Measurements from ENCODE around the gene CELA3B. TPM values are rescaled to one million over a fixed set of nuclear protein-coding genes. Genes with fewer than 3 reads are reported as not detected.

CELA3B gene
- total and polyA plus RNA-seq, 3 donors from 2014 or later: 0.34 to 0.63 TPM; not detected in 1

DNA sequence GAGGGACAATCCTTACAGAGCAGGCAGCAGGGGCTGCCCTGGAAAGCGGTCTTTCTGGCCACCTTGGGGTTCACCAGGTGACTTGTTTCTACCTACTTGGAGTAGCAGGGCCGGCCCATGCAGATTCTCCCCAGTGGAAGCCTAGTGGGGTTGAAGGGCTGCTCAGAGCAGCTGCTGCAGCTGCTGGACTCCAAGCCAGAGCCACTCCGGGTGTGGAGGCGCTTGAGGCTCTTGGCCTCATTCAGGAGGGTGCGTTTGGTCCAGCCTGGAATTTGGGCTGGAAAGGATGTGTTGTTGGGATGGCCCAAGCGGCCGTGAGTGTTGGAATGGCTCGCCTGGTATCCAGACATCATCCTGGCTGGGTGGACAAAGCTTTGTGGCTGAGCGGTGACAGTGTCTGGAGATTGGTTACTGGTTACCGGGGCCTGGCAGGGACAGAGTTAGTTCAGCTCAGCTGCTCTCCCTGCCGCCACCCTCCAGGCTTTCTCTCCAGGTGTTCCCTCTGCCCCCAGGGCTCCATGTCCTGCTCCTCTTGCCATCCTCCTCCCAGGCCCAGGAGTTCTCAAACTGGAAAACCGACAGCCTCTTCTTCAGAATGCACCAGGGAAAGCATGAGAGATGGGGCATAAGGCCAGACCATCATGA is 25.5 kb upstream of the CELA3B start:
- peaks cover 15% of the 10 kb centered on the region for H3K4me1 ChIP-seq
- intact Hi-C loops (cut with DNase I; ENCODE audit: low total_unique reads): loop anchor here (10.0 kb wide), 1 partner anchor 57 kb away; no protein-coding TSS in a partner anchor
- H3K36me3 ChIP-seq (ENCODE audit: low read depth, missing control alignments): no peaks in the 10 kb centered on the region
- H3K4me3 ChIP-seq: no peak overlapping the region
- H3K27ac ChIP-seq: no peak overlapping the region
- no peak for DNase-seq
- no peaks in the 10 kb centered on the region for H3K9me3 ChIP-seq
- 68 to 91% methylated on average over 5 to 12 of the region's 12 CpGs for WGBS, 2 donors
- no peak for TF ChIP-seq POLR2A (IDR thresholded peaks at IDR 0.05)
- TF ChIP-seq, protein P1, sequence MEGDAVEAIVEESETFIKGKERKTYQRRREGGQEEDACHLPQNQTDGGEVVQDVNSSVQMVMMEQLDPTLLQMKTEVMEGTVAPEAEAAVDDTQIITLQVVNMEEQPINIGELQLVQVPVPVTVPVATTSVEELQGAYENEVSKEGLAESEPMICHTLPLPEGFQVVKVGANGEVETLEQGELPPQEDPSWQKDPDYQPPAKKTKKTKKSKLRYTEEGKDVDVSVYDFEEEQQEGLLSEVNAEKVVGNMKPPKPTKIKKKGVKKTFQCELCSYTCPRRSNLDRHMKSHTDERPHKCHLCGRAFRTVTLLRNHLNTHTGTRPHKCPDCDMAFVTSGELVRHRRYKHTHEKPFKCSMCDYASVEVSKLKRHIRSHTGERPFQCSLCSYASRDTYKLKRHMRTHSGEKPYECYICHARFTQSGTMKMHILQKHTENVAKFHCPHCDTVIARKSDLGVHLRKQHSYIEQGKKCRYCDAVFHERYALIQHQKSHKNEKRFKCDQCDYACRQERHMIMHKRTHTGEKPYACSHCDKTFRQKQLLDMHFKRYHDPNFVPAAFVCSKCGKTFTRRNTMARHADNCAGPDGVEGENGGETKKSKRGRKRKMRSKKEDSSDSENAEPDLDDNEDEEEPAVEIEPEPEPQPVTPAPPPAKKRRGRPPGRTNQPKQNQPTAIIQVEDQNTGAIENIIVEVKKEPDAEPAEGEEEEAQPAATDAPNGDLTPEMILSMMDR (IDR thresholded peaks at IDR 0.05): no peak
- no peaks in the 10 kb centered on the region for H3K27me3 ChIP-seq

GRCh38 chr1:21952786-21953520 is 23.9 kb upstream of the CELA3B start:
- H3K4me1 ChIP-seq: peaks cover 21% of the 10 kb centered on the region
- no peak for DNase-seq
- TF ChIP-seq POLR2A (IDR thresholded peaks at IDR 0.05): no peak
- TF ChIP-seq, protein P1 (IDR thresholded peaks at IDR 0.05): no peak
- H3K36me3 ChIP-seq (ENCODE audit: low read depth, missing control alignments): no peaks in the 10 kb centered on the region
- intact Hi-C loops (cut with DNase I; ENCODE audit: low total_unique reads): loop anchor here (10.0 kb wide), 1 partner anchor 58 kb away; no protein-coding TSS in a partner anchor
- H3K9me3 ChIP-seq: no peaks in the 10 kb centered on the region
- H3K4me3 ChIP-seq: no peak overlapping the region
- H3K27ac ChIP-seq: no peak overlapping the region
- 81 to 86% methylated on average over 6 of the region's 6 CpGs for WGBS, 2 donors
- H3K27me3 ChIP-seq: no peaks in the 10 kb centered on the region

GRCh38 chr1:21955058-21955457 is 21.8 kb upstream of the CELA3B start:
- TF ChIP-seq, protein P1 (IDR thresholded peaks at IDR 0.05): no peak
- no peak for TF ChIP-seq POLR2A (IDR thresholded peaks at IDR 0.05)
- WGBS, 2 donors: 70 to 76% methylated on average over 9 to 16 of the region's 16 CpGs
- Histone ChIP-seq H3K4me3 (no peak overlapping the region), H3K9me3 (no peaks in the 10 kb centered on the region), H3K27me3 (no peaks in the 10 kb centered on the region), H3K4me1 (peaks cover 21% of the 10 kb centered on the region), H3K36me3 (ENCODE audit: low read depth, missing control alignments) (no peaks in the 10 kb centered on the region), H3K27ac (peak overlapping the region; percentile 28 to 71)
- peak; percentile 45 for DNase-seq
- intact Hi-C loops (cut with DNase I; ENCODE audit: low total_unique reads): loop anchor here (10.0 kb wide), 1 partner anchor 60 kb away; no protein-coding TSS in a partner anchor

DNA sequence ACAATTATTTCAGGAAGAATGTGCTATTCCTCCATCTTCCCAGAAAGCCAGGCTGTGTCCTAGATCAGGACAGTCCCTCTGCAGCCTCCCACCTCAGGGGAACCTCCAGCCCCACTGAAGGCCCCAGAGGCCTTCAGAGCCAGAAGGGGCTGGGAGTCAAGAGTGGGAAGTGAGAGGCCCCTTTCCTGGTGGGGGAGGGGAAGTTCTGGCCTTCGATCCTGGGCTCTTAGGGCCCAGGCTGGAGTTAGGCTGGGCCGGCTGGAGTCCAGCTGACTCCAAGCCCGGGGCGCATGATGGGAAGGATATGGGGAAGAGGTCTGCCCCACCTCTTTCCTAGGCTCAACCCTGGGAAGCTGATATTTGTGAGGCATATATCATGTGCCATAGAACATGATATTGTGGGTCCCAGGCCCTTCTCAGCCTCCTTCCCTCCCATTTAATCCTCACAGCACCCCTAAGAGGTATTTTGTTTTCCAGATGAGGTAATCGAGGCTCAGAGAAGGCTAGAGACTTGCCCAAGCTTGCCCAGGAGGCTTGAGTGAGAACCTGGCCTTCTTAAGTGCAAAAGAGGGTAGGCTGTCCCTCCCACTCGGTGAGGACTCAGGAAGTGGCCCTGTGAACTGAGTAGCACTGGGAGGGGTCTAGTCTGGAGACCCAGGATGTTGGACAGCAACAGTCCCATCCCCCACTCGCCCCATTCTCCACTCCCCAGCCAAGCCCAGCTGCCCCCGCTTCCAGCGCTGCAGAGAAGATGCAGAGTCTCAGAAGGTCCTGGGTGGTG is 21.1 kb upstream of the CELA3B start:
- TF ChIP-seq POLR2A (IDR thresholded peaks at IDR 0.05): no peak
- WGBS, 2 donors: 59 to 86% methylated on average over 7 to 9 of the region's 9 CpGs
- Histone ChIP-seq H3K27me3 (no peaks in the 10 kb centered on the region), H3K9me3 (no peaks in the 10 kb centered on the region), H3K27ac (peak overlapping the region; percentile 28 to 71), H3K36me3 (ENCODE audit: low read depth, missing control alignments) (no peaks in the 10 kb centered on the region), H3K4me3 (no peak overlapping the region), H3K4me1 (peaks cover 21% of the 10 kb centered on the region)
- intact Hi-C loops (cut with DNase I; ENCODE audit: low total_unique reads): loop anchor here (10.0 kb wide), 1 partner anchor 61 kb away; no protein-coding TSS in a partner anchor
- DNase-seq: no peak
